Neural cell (in vitro differentiated cells): ENCODE results near the gene ZNF43. TPM values are rescaled to one million over a fixed set of nuclear protein-coding genes. Genes with fewer than 3 reads are reported as not detected.
"Not testable (repeated sequence)": the region's sequence is repeated elsewhere in the genome, so short reads cannot be mapped to it uniquely, and the experiment has no call there.

ENCODE experiments used
- H2AFZ ChIP-seq: fragments of 200-600, 300-800 bp; sonication (generic), shearing (Covaris generic); 2 replicates; pipeline ENCODE4 v1.6.0; 2014; ENCODE audit warnings: low read depth, mild to moderate bottlenecking, antibody characterized with exemption, low read length, moderate library complexity
- H3F3A ChIP-seq: fragments of 200-600 bp; shearing (Covaris generic); 2 replicates; pipeline ENCODE4 v1.6.1; 2016; ENCODE audit warnings: mild to moderate bottlenecking, moderate library complexity, mixed read lengths, antibody characterized with exemption, low read length; ENCODE audit not compliant: insufficient read depth, poor library complexity, severe bottlenecking
- H3K27ac ChIP-seq: fragments of 200-600, 300-800 bp; sonication (generic), shearing (Covaris generic); 2 replicates; pipeline ENCODE4 v1.5.1; 2014; ENCODE audit warnings: mild to moderate bottlenecking, low read length, moderate library complexity
- H3K27me3 ChIP-seq: fragments of 300-800, 200-600 bp; sonication (generic), shearing (Covaris generic); 2 replicates; pipeline ENCODE4 v1.6.0; 2014; ENCODE audit warnings: mild to moderate bottlenecking, low read depth, low read length, moderate library complexity; ENCODE audit not compliant: insufficient read depth
- H3K36me3 ChIP-seq: fragments of 300-800, 200-600 bp; sonication (generic), shearing (Covaris generic); 2 replicates; pipeline ENCODE4 v1.5.1; 2014; ENCODE audit warnings: mild to moderate bottlenecking, antibody characterized with exemption, low read length, moderate library complexity; ENCODE audit not compliant: insufficient read depth
- H3K4me2 ChIP-seq: fragments of 300-800, 200-600 bp; sonication (generic), shearing (Covaris generic); 2 replicates; pipeline ENCODE4 v1.6.0; 2014; ENCODE audit warnings: mild to moderate bottlenecking, low read length
- H3K4me3 ChIP-seq: fragments of 300-800, 200-600 bp; sonication (generic), shearing (Covaris generic); 2 replicates; pipeline ENCODE4 v1.5.1; 2014; ENCODE audit warnings: mild to moderate bottlenecking, low read length, moderate library complexity
- H3K79me2 ChIP-seq: fragments of 200-600 bp; shearing (Covaris generic); replicated peaks from 2 replicates; pipeline ENCODE4 v1.6.0; 2014; ENCODE audit warnings: mild to moderate bottlenecking, low read length, moderate library complexity; ENCODE audit not compliant: insufficient read depth
- H3K9ac ChIP-seq: fragments of 300-800, 200-600 bp; sonication (generic), shearing (Covaris generic); 2 replicates; pipeline ENCODE4 v1.6.1; 2016; ENCODE audit warnings: mild to moderate bottlenecking, low read length, mixed read lengths
- H3K9me2 ChIP-seq: fragments of 200-600 bp; shearing (Covaris generic); 2 replicates; pipeline ENCODE4 v1.6.1; 2016; ENCODE audit warnings: mild to moderate bottlenecking, low read length, mixed read lengths; ENCODE audit not compliant: insufficient read depth
- H3K9me3 ChIP-seq: fragments of 200-600, 300-800 bp; sonication (generic), shearing (Covaris generic); 2 replicates; pipeline ENCODE4 v1.6.1; 2016; ENCODE audit warnings: mild to moderate bottlenecking, mixed run types, low read length, moderate library complexity, mixed read lengths
- H4K20me1 ChIP-seq: fragments of 200-600 bp; shearing (Covaris generic); 2 replicates; pipeline ENCODE4 v1.6.1; 2016; ENCODE audit warnings: mild to moderate bottlenecking, mixed run types; ENCODE audit not compliant: insufficient read depth
- EP300 ChIP-seq: fragments of 450-650 bp; conservative IDR thresholded peaks from 2 replicates; pipeline ENCODE4 v1.6.1; 2014; ENCODE audit warnings: antibody characterized with exemption, mild to moderate bottlenecking, moderate library complexity; ENCODE audit not compliant: poor library complexity, severe bottlenecking
- EZH2 ChIP-seq: fragments of 200-600, 300-800 bp; shearing (Covaris generic), sonication (generic); IDR thresholded peaks from 2 replicates; pipeline ENCODE4 v1.6.1; 2014; ENCODE audit warnings: antibody characterized with exemption, low read length, borderline replicate concordance, mild to moderate bottlenecking; ENCODE audit not compliant: insufficient read depth, poor library complexity, severe bottlenecking
- MXI1 ChIP-seq: fragments of 450-650 bp; conservative IDR thresholded peaks from 2 replicates; pipeline ENCODE4 v1.6.1; 2014; ENCODE audit warnings: antibody characterized with exemption, mild to moderate bottlenecking; ENCODE audit not compliant: poor library complexity, severe bottlenecking
- POLR2AphosphoS5 ChIP-seq: IDR thresholded peaks from 2 replicates; pipeline ENCODE4 v1.6.1; 2012
- RAD21 ChIP-seq: fragments of 450-650 bp; conservative IDR thresholded peaks from 2 replicates; pipeline ENCODE4 v1.6.1; 2014; ENCODE audit warnings: antibody characterized with exemption, mild to moderate bottlenecking, moderate library complexity
- REST ChIP-seq: IDR thresholded peaks from 2 replicates; pipeline ENCODE4 v1.6.1; 2012; ENCODE audit warnings: borderline replicate concordance
- SMC3 ChIP-seq: fragments of 450-650 bp; conservative IDR thresholded peaks from 2 replicates; pipeline ENCODE4 v1.6.1; 2014; ENCODE audit warnings: antibody characterized with exemption, mild to moderate bottlenecking, moderate library complexity; ENCODE audit not compliant: poor library complexity
- TAF1 ChIP-seq: IDR thresholded peaks from 2 replicates; pipeline ENCODE4 v1.6.1; 2012; ENCODE audit warnings: low read depth
- polyA plus RNA-seq: library from polyadenylated mRNA; depleted of rRNA; stranded (reverse); fragments of >200 nt; gene quantifications from 2 replicates; pipeline ENCODE4 v1.2.3, GENCODE V29; 2014
- TF ChIP-seq, protein P1 (sequence below): fragments of 450-650 bp; IDR thresholded peaks from 2 replicates; pipeline ENCODE4 v1.5.1; 2014; ENCODE audit warnings: antibody characterized with exemption, mild to moderate bottlenecking, moderate library complexity; ENCODE audit not compliant: poor library complexity, severe bottlenecking

ZNF43 gene
- polyA plus RNA-seq, 1 donor from 2014 or later = 18.1 TPM

GRCh38 chr19:21877976-21878375 is 42.0 kb upstream of the ZNF43 start:
- no peaks in the 10 kb centered on the region for H3K27me3 ChIP-seq
- H3K27ac ChIP-seq = no peak overlapping the region
- H2AFZ ChIP-seq = no peak overlapping the region
- no peaks in the 10 kb centered on the region for H3K9me2 ChIP-seq
- H3K79me2 ChIP-seq = no peaks in the 10 kb centered on the region
- H4K20me1 ChIP-seq = no peaks in the 10 kb centered on the region
- no peak overlapping the region for H3K4me3 ChIP-seq
- H3K4me2 ChIP-seq = no peak overlapping the region
- peaks cover 5% of the 10 kb centered on the region for H3K9me3 ChIP-seq
- TF ChIP-seq, protein P1, sequence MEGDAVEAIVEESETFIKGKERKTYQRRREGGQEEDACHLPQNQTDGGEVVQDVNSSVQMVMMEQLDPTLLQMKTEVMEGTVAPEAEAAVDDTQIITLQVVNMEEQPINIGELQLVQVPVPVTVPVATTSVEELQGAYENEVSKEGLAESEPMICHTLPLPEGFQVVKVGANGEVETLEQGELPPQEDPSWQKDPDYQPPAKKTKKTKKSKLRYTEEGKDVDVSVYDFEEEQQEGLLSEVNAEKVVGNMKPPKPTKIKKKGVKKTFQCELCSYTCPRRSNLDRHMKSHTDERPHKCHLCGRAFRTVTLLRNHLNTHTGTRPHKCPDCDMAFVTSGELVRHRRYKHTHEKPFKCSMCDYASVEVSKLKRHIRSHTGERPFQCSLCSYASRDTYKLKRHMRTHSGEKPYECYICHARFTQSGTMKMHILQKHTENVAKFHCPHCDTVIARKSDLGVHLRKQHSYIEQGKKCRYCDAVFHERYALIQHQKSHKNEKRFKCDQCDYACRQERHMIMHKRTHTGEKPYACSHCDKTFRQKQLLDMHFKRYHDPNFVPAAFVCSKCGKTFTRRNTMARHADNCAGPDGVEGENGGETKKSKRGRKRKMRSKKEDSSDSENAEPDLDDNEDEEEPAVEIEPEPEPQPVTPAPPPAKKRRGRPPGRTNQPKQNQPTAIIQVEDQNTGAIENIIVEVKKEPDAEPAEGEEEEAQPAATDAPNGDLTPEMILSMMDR = no peak
- TF ChIP-seq POLR2AphosphoS5 (no peak), REST (no peak), EZH2 (no peak), RAD21 (no peak), TAF1 (no peak), EP300 (no peak), MXI1 (no peak), SMC3 (no peak)
- no peaks in the 10 kb centered on the region for H3F3A ChIP-seq
- H3K36me3 ChIP-seq = no peaks in the 10 kb centered on the region
- no peak overlapping the region for H3K9ac ChIP-seq

- H4K20me1 ChIP-seq, H3F3A ChIP-seq, H3K4me3 ChIP-seq, H3K79me2 ChIP-seq, H3K4me2 ChIP-seq, H3K9me3 ChIP-seq, H3K27ac ChIP-seq, H3K9ac ChIP-seq, H2AFZ ChIP-seq, H3K9me2 ChIP-seq, H3K36me3 ChIP-seq, H3K27me3 ChIP-seq: not testable (repeated sequence)
These were observed 40.6 kb upstream of the ZNF43 start for GRCh38 chr19:21876608-21877007.
